K562 (cell line): ENCODE measurements around the gene MCCD1. TPM values are rescaled to one million over a fixed set of nuclear protein-coding genes. Genes with fewer than 3 reads are reported as not detected.

Experiments
- CBFA2T3 ChIP-seq: fragments of 450-650 bp; IDR thresholded peaks from 2 replicates; pipeline ENCODE4 v1.6.1; 2017
- CBX1 ChIP-seq: sonication (generic); IDR thresholded peaks from 2 replicates; pipeline ENCODE4 v1.6.1; 2016; ENCODE audit warnings: antibody characterized with exemption, low read depth, mild to moderate bottlenecking
- CCNT2 ChIP-seq: IDR thresholded peaks from 2 replicates; pipeline ENCODE4 v1.6.1; 2011; ENCODE audit warnings: borderline replicate concordance, low read depth, mild to moderate bottlenecking, moderate library complexity, mixed read lengths, low read length; ENCODE audit not compliant: insufficient read length; ENCODE audit errors: extremely low read depth
- CREM ChIP-seq: IDR thresholded peaks from 2 replicates; pipeline ENCODE4 v1.6.1; 2014; ENCODE audit warnings: antibody characterized with exemption, low read depth
- EP400 ChIP-seq: fragments of 450-650 bp; IDR thresholded peaks from 2 replicates; pipeline ENCODE4 v1.6.1; 2017; ENCODE audit warnings: antibody characterized with exemption, mild to moderate bottlenecking, moderate library complexity
- ERF ChIP-seq: fragments of 450-650 bp; formaldehyde crosslinking; IDR thresholded peaks from 2 replicates; pipeline ENCODE4 v1.4.0; 2020; ENCODE audit warnings: mild to moderate bottlenecking, mixed read lengths
- ETV6 ChIP-seq, 3 experiments: fragments of 150-350 bp in 1 of 3; sonication (generic) in 1 of 3; formaldehyde crosslinking in 1 of 3; IDR thresholded peaks; 2 replicates each; pipeline versions ENCODE4 v1.6.1 to v1.8.0; 2014 to 2022; ENCODE audit warnings: borderline replicate concordance in 2 of 3, low read depth in 2 of 3, antibody characterized with exemption in 1 of 3, low read length in 1 of 3, mild to moderate bottlenecking in 1 of 3, missing genetic modification reagents in 1 of 3
- FOXK1 ChIP-seq: sonication (generic); formaldehyde crosslinking; IDR thresholded peaks from 2 replicates; pipeline ENCODE4 v1.8.0; 2022; ENCODE audit warnings: missing genetic modification reagents, mild to moderate bottlenecking, borderline replicate concordance
- HDAC1 ChIP-seq, 2 experiments: fragments of 450-650 bp; IDR thresholded peaks; 2 replicates each; pipeline ENCODE4 v1.6.1; 2016 to 2017; ENCODE audit warnings: inconsistent platforms in 1 of 2, mild to moderate bottlenecking in 1 of 2, moderate library complexity in 1 of 2
- HDAC2 ChIP-seq: fragments of 450-650 bp; IDR thresholded peaks from 2 replicates; pipeline ENCODE4 v1.6.1; 2016; ENCODE audit warnings: mild to moderate bottlenecking
- MYNN ChIP-seq, 2 experiments: sonication (generic); formaldehyde crosslinking in 1 of 2; IDR thresholded peaks; 2 replicates each; pipeline versions ENCODE4 v1.5.0 to v1.6.1; 2016 to 2020; ENCODE audit warnings: antibody characterized with exemption in 1 of 2, missing genetic modification reagents in 1 of 2
- NFE2 ChIP-seq: IDR thresholded peaks from 2 replicates; pipeline ENCODE4 v1.6.1; 2014; ENCODE audit warnings: antibody characterized with exemption, low read depth
- OTX1 ChIP-seq: fragments of 450-650 bp; formaldehyde crosslinking; IDR thresholded peaks from 2 replicates; pipeline ENCODE4 v1.4.0; 2022; ENCODE audit warnings: mild to moderate bottlenecking
- PCBP2 ChIP-seq: fragments of 200-400 bp; formaldehyde crosslinking; IDR thresholded peaks from 2 replicates; pipeline ENCODE4 v1.6.1; 2018; ENCODE audit warnings: low read length, low read depth, mild to moderate bottlenecking, moderate library complexity; ENCODE audit not compliant: poor library complexity, severe bottlenecking
- POLR2AphosphoS2 ChIP-seq: IDR thresholded peaks from 2 replicates; pipeline ENCODE4 v1.6.1; 2012; ENCODE audit warnings: low read length, improper control_type of control experiment
- RFX7 ChIP-seq: fragments of 250-450 bp; sonication (Bioruptor Pico); IDR thresholded peaks from 2 replicates; pipeline ENCODE4 v1.5.1; 2021; ENCODE audit warnings: mild to moderate bottlenecking
- SMAD1 ChIP-seq: fragments of 150-350 bp; IDR thresholded peaks from 2 replicates; pipeline ENCODE4 v1.6.1; 2014; ENCODE audit warnings: low read length, low read depth; ENCODE audit not compliant: partially characterized antibody
- SMAD4 ChIP-seq: fragments of 250-450 bp; sonication (Bioruptor Pico); conservative IDR thresholded peaks from 2 replicates; pipeline ENCODE4 v1.8.0; 2021; ENCODE audit warnings: inconsistent platforms, mild to moderate bottlenecking, moderate library complexity
- SOX6 ChIP-seq: fragments of 450-650 bp; IDR thresholded peaks from 2 replicates; pipeline ENCODE4 v1.6.1; 2014; ENCODE audit warnings: mild to moderate bottlenecking
- TAF9B ChIP-seq: fragments of 450-650 bp; IDR thresholded peaks from 2 replicates; pipeline ENCODE4 v1.6.1; 2018; ENCODE audit warnings: mild to moderate bottlenecking; ENCODE audit not compliant: partially characterized antibody
- TEAD1 ChIP-seq, 2 experiments: fragments of 450-650 bp in 1 of 2; sonication (generic) in 1 of 2; formaldehyde crosslinking; IDR thresholded peaks; 2 replicates each; pipeline versions ENCODE4 v1.4.0 to v1.8.0; 2020 to 2022; ENCODE audit warnings: mild to moderate bottlenecking in 2 of 2, missing genetic modification reagents in 1 of 2
- TFAM ChIP-seq: fragments of 250-450 bp; sonication (Bioruptor Pico); conservative IDR thresholded peaks from 2 replicates; pipeline ENCODE4 v1.5.0; 2021; ENCODE audit warnings: mild to moderate bottlenecking, moderate library complexity
- ZBTB17 ChIP-seq: fragments of 450-650 bp; formaldehyde crosslinking; IDR thresholded peaks from 2 replicates; pipeline ENCODE4 v1.4.0; 2020; ENCODE audit warnings: mild to moderate bottlenecking
- ZFP1 ChIP-seq: fragments of 450-650 bp; formaldehyde crosslinking; IDR thresholded peaks from 2 replicates; pipeline ENCODE4 v1.4.0; 2020; ENCODE audit warnings: mild to moderate bottlenecking, mixed read lengths
- ZNF695 ChIP-seq: fragments of 450-650 bp; formaldehyde crosslinking; IDR thresholded peaks from 2 replicates; pipeline ENCODE4 v1.4.0; 2020; ENCODE audit warnings: mild to moderate bottlenecking, moderate library complexity
- polyA plus RNA-seq, 8 experiments: library from polyadenylated mRNA; depleted of rRNA in 4 of 8; stranded (reverse) in 5 of 8; unstranded in 3 of 8; fragments of >200 nt; fragmentation: Nextera tagmentation in 2 of 8; fragmentation: Illumina TruSeq in 1 of 8; extraction: Ambion mirVana in 2 of 8; extraction: Trizol in 1 of 8; gene quantifications; 2 replicates each; pipeline versions ENCODE4 v1.2.1 to v1.2.3, GENCODE V29; 2011 to 2014; ENCODE audit warnings: inconsistent platforms in 1 of 8, missing spikeins in 1 of 8
- total RNA-seq, 7 experiments: library from RNA; depleted of rRNA in 6 of 7; stranded (reverse); fragments of >200 nt in 6 of 7; fragmentation: Illumina TruSeq in 2 of 7; extraction: Trizol in 2 of 7; gene quantifications; 2 replicates each; pipeline versions ENCODE4 v1.2.1 to v1.2.3, GENCODE V29; 2011 to 2021; ENCODE audit warnings: low replicate concordance in 1 of 7
- TF ChIP-seq, protein P1 (sequence below): fragments of 450-650 bp; formaldehyde crosslinking; IDR thresholded peaks from 2 replicates; pipeline ENCODE4 v1.4.0; 2022; ENCODE audit warnings: missing genetic modification characterization
- TF ChIP-seq, protein P2 (sequence below): sonication (generic); formaldehyde crosslinking; IDR thresholded peaks from 2 replicates; pipeline ENCODE4 v1.8.1; 2023; ENCODE audit warnings: mild to moderate bottlenecking, missing genetic modification reagents

MCCD1 gene
- total and polyA plus RNA-seq, 9 of the 15 experiments (the other 6 are each of a cell fraction or from before 2014, with no cell fraction given) = not detected

DNA sequence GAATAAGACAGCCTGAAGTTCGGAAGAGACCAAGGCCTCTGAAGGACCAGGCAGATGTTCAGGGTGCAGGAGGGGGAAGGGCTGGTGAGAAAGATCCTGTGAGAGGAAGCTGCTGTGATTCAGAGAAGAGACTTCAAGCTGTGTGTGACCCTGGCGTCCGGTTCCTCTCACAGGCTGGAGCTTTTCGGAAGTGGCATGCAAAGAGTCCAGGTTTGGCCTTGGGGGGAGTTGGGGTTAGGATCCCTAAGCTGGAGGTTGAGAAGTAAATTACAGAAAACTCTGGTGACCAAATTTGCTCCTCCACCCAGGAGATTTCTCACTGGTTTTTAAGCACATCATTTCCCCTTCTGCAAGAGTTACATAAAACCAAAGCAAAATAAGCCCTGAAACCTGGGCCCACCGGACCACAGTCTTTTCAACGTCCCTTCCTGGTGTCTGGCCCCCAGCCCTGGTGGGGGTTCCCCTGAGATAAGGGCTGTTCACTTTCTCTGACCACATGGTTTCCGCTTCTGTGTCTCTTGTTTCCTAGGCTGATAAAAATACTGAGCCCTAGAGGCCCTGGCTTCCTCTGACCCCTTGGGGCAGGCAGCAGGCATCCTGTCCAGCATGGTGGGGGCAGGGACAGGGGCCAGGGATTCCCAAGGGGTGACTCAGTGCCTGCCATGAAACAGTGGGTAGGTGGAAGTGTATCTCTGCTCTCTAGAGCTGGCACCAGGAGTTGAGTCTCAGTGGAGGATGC, 31.4 kb downstream of the MCCD1 start (continued):
- TF ChIP-seq FOXK1 (CRISPR knock-in tag) (no peak), PCBP2 (no peak), CBFA2T3 (peak; percentile 87), ZNF695 (CRISPR knock-in tag) (no peak), NFE2 (peak; percentile 21; the same call in 1 of the 2 replicates), ERF (peak; percentile 58; the same call in 1 of the 2 replicates), ETV6 (IDR thresholded peaks at IDR 0.05; ENCODE audit: borderline replicate concordance in 1 of 2, low read depth in 2 of 2, low read length in 1 of 2) (peak; percentile 69 to 88; a peak in 3 of 4 replicates), ETV6 (CRISPR knock-in tag; IDR thresholded peaks at IDR 0.05; ENCODE audit: borderline replicate concordance) (no peak), EP400 (peak; percentile 58), SOX6 (peak; percentile 71), RFX7 (CRISPR knock-in tag) (no peak), HDAC2 (0 out of 2 replicates have a peak, but pooled peaks have one; percentile 14), TFAM (CRISPR knock-in tag) (no peak), POLR2AphosphoS2 (peak; percentile 68; the same call in 1 of the 2 replicates), TEAD1 (CRISPR knock-in tag; IDR thresholded peaks at IDR 0.05) (peak; percentile 61 to 77; a peak in 1 of 4 replicates), CREM (0 out of 2 replicates have a peak, but pooled peaks have one; percentile 39), CBX1 (no peak), MYNN (IDR thresholded peaks at IDR 0.05) (0 out of 2 replicates have a peak, but pooled peaks have one; percentile 66), MYNN (CRISPR knock-in tag; IDR thresholded peaks at IDR 0.05) (no peak), CCNT2 (peak; percentile 23), ZFP1 (CRISPR knock-in tag) (peak; percentile 7; the same call in 1 of the 2 replicates), SMAD4 (peak; percentile 77), HDAC1 (IDR thresholded peaks at IDR 0.05) (peak in 1 of 2 experiments; percentile 32; a peak in 2 of 4 replicates), ZBTB17 (CRISPR knock-in tag) (no peak), TAF9B (peak; percentile 42), OTX1 (CRISPR knock-in tag) (no peak), SMAD1 (peak; percentile 30)
- TF ChIP-seq, protein P1, sequence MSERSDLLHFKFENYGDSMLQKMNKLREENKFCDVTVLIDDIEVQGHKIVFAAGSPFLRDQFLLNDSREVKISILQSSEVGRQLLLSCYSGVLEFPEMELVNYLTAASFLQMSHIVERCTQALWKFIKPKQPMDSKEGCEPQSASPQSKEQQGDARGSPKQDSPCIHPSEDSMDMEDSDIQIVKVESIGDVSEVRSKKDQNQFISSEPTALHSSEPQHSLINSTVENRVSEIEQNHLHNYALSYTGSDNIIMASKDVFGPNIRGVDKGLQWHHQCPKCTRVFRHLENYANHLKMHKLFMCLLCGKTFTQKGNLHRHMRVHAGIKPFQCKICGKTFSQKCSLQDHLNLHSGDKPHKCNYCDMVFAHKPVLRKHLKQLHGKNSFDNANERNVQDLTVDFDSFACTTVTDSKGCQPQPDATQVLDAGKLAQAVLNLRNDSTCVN (CRISPR knock-in tag) = 0 out of 2 replicates have a peak, but pooled peaks have one; percentile 14
- TF ChIP-seq, protein P2, sequence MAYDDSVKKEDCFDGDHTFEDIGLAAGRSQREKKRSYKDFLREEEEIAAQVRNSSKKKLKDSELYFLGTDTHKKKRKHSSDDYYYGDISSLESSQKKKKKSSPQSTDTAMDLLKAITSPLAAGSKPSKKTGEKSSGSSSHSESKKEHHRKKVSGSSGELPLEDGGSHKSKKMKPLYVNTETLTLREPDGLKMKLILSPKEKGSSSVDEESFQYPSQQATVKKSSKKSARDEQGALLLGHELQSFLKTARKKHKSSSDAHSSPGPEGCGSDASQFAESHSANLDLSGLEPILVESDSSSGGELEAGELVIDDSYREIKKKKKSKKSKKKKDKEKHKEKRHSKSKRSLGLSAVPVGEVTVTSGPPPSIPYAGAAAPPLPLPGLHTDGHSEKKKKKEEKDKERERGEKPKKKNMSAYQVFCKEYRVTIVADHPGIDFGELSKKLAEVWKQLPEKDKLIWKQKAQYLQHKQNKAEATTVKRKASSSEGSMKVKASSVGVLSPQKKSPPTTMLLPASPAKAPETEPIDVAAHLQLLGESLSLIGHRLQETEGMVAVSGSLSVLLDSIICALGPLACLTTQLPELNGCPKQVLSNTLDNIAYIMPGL (CRISPR knock-in tag) = 0 out of 2 replicates have a peak, but pooled peaks have one; percentile 26
